HCEC 1CT (cell line): ENCODE data around the gene UQCRH.
"Not testable (repeated sequence)": the region's sequence is repeated elsewhere in the genome, so short reads cannot be mapped to it uniquely, and the experiment has no call there.

ENCODE experiments used
- DNase-seq: peaks from one replicate; pipeline ENCODE4 v3.0.0-alpha.2; 2017

UQCRH gene

GRCh38 chr1:46334030-46334384, 30.5 kb downstream of the UQCRH start:
- no peak for DNase-seq

- no peak for DNase-seq
Observed at GRCh38 chr1:46335081-46335480, 31.6 kb downstream of the UQCRH start.

- not testable (repeated sequence) for DNase-seq
Observed at GRCh38 chr1:46337409-46337808, 33.9 kb downstream of the UQCRH start.

GRCh38 chr1:46340404-46341221, 37.1 kb downstream of the UQCRH start, which contains the start of gene NSUN4:
Gene NSUN4 (plus strand): TSS chr1:46340807. CDS start chr1:46340827, 20 bp downstream.
- peak; percentile 96 for DNase-seq

GRCh38 chr1:46341222-46342083, 38.0 kb downstream of the UQCRH start:
- DNase-seq: no peak

- peak; percentile 20 for DNase-seq
Observed at GRCh38 chr1:46342084-46342656, 38.7 kb downstream of the UQCRH start.

GRCh38 chr1:46342677-46343350, 39.3 kb downstream of the UQCRH start:
- no peak for DNase-seq

- no peak for DNase-seq
Observed at GRCh38 chr1:46343351-46343695, 39.8 kb downstream of the UQCRH start.

GRCh38 chr1:46343705-46344104, 40.2 kb downstream of the UQCRH start:
- DNase-seq: no peak

GRCh38 chr1:46344481-46344880, 41.0 kb downstream of the UQCRH start:
- no peak for DNase-seq

GRCh38 chr1:46345281-46345680, 41.8 kb downstream of the UQCRH start:
- no peak for DNase-seq

- DNase-seq: no peak
Observed at GRCh38 chr1:46352363-46352762, 48.9 kb downstream of the UQCRH start.

- not testable (repeated sequence) for DNase-seq
Observed at GRCh38 chr1:46355920-46356319, 52.4 kb downstream of the UQCRH start.

- no peak for DNase-seq
Observed at GRCh38 chr1:46362158-46362557, 58.7 kb downstream of the UQCRH start.

- no peak for DNase-seq
Observed at GRCh38 chr1:46363121-46363520, 59.6 kb downstream of the UQCRH start.

- DNase-seq: peak; percentile 76
Observed at GRCh38 chr1:46364612-46365011, 61.1 kb downstream of the UQCRH start.

GRCh38 chr1:46365796-46366195, 62.3 kb downstream of the UQCRH start:
- not testable (repeated sequence) for DNase-seq
